Measurements from ENCODE around the gene MAPKAPK2. TPM values are rescaled to one million over a fixed set of nuclear protein-coding genes. Genes with fewer than 3 reads are reported as not detected.

The MAPKAPK2 gene
- polyA plus RNA-seq, 3 donors = 1.6 to 56.9 (median 2.2) TPM

GRCh38 chr1:206744683-206745082 lies 60.0 kb downstream of the MAPKAPK2 start:
- Histone ChIP-seq H3K4me1 (ENCODE audit: control insufficient read depth in 1 of 2, insufficient read depth in 2 of 2, low read length in 2 of 2) (peaks cover 21 to 49% of the 10 kb centered on the region in 2 donors), H3K27me3 (ENCODE audit: control insufficient read depth in 2 of 2, insufficient read depth in 2 of 2, low read length in 2 of 2) (no peaks in the 10 kb centered on the region), H3K4me3 (replicated peaks in 1 of 3; ENCODE audit: low read depth in 2 of 3, low read length in 3 of 3) (no peak overlapping the region), H3K9me3 (replicated peaks in 1 of 2; ENCODE audit: control insufficient read depth in 1 of 2, insufficient read depth in 1 of 2, low read length in 2 of 2) (no peaks in the 10 kb centered on the region), H3K27ac (ENCODE audit: low read depth in 1 of 2, low read length in 2 of 2) (no peak overlapping the region), H4K20me1 (ENCODE audit: insufficient read depth, low read length) (peaks cover 3% of the 10 kb centered on the region), H3K79me2 (ENCODE audit: insufficient read depth, low read length) (no peaks in the 10 kb centered on the region), H3K4me2 (replicated peaks; ENCODE audit: extremely low read depth, low read length, poor library complexity, severe bottlenecking) (no peak overlapping the region), H2AFZ (ENCODE audit: insufficient read depth, low read depth, low read length, poor library complexity, severe bottlenecking) (no peak overlapping the region), H3K9ac (ENCODE audit: insufficient read depth, low read length, poor library complexity, severe bottlenecking) (no peak overlapping the region), H3K36me3 (replicated peaks in 1 of 2; ENCODE audit: control insufficient read depth in 1 of 2, insufficient read depth in 2 of 2, low read length in 2 of 2) (no peaks in the 10 kb centered on the region)
- Mint-ChIP-seq H3K36me3 (peaks cover 0 to 9% of the 10 kb centered on the region in 2 donors), H3K9me3 (no peaks in the 10 kb centered on the region), H3K4me1 (peaks cover 39% of the 10 kb centered on the region), H3K4me3 (no peak overlapping the region), H3K27me3 (ENCODE audit: low read depth in 3 of 3) (peaks cover 2 to 13% (median 2%) of the 10 kb centered on the region in 3 donors), H3K27ac (peak overlapping the region in 5 of 7 donors; percentile 7 to 82 (median 36))
- DNase-seq = peak; percentile 51 to 71 (median 68)
- TF ChIP-seq CTCF (IDR thresholded peaks at IDR 0.05) = no peak
- 40% methylated on average over 1 of the region's 4 CpGs for WGBS (ENCODE audit: insufficient coverage)
- intact Hi-C loops (cut with micrococcal nuclease) = no loop called here

DNA sequence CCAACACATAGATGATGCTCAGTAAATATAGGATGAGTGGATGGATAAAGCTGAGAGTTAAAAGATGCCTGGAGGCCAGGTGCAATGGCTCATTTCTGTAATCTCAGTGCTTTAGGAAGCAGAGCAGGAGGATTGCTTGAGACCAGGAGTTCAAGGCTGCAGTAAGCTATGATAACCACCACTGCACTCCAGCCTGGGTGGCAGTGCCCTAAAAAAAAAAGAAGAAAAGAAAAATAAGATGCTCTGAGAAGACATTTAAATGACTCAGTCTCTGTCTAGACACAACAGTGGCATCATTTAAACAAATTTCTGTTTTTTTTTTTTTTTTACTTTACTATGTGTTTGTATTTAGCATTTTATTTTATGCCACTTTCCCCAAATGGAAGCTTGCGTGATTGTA lies 60.6 kb downstream of the MAPKAPK2 start:
- no peak for TF ChIP-seq CTCF (IDR thresholded peaks at IDR 0.05)
- no CpG with 5 or more reads among the region's 1 CpG for WGBS (ENCODE audit: insufficient coverage)

More for the DNA sequence above, 60.6 kb downstream of the MAPKAPK2 start:
- Histone ChIP-seq H4K20me1 (ENCODE audit: insufficient read depth, low read length) (no peaks in the 10 kb centered on the region), H3K27ac (ENCODE audit: low read depth in 1 of 2, low read length in 2 of 2) (no peak overlapping the region), H3K9me3 (replicated peaks in 1 of 2; ENCODE audit: control insufficient read depth in 1 of 2, insufficient read depth in 1 of 2, low read length in 2 of 2) (no peaks in the 10 kb centered on the region), H2AFZ (ENCODE audit: insufficient read depth, low read depth, low read length, poor library complexity, severe bottlenecking) (no peak overlapping the region), H3K4me1 (ENCODE audit: control insufficient read depth in 1 of 2, insufficient read depth in 2 of 2, low read length in 2 of 2) (peaks cover 18 to 46% of the 10 kb centered on the region in 2 donors), H3K27me3 (ENCODE audit: control insufficient read depth in 2 of 2, insufficient read depth in 2 of 2, low read length in 2 of 2) (no peaks in the 10 kb centered on the region), H3K4me3 (replicated peaks in 1 of 3; ENCODE audit: low read depth in 2 of 3, low read length in 3 of 3) (no peak overlapping the region), H3K79me2 (ENCODE audit: insufficient read depth, low read length) (no peaks in the 10 kb centered on the region), H3K9ac (ENCODE audit: insufficient read depth, low read length, poor library complexity, severe bottlenecking) (no peak overlapping the region), H3K36me3 (replicated peaks in 1 of 2; ENCODE audit: control insufficient read depth in 1 of 2, insufficient read depth in 2 of 2, low read length in 2 of 2) (no peaks in the 10 kb centered on the region), H3K4me2 (replicated peaks; ENCODE audit: extremely low read depth, low read length, poor library complexity, severe bottlenecking) (no peak overlapping the region)
- peak in 1 of 3 donors; percentile 40 for DNase-seq
- Mint-ChIP-seq H3K4me3 (no peak overlapping the region), H3K9me3 (no peaks in the 10 kb centered on the region), H3K36me3 (peaks cover 0 to 9% of the 10 kb centered on the region in 2 donors), H3K27ac (peak overlapping the region in 2 of 7 donors; percentile 35 to 36), H3K27me3 (ENCODE audit: low read depth in 3 of 3) (peaks cover 2 to 11% (median 2%) of the 10 kb centered on the region in 3 donors), H3K4me1 (peaks cover 37% of the 10 kb centered on the region)
- intact Hi-C loops (cut with micrococcal nuclease) = no loop called here

Data from CD14-positive monocyte (primary cell).